ENCODE data around the gene HIGD1A.

The HIGD1A gene

GRCh38 chr3:42778644-42779043 is 25.6 kb downstream of the HIGD1A start:
- no peak overlapping the region for H3K4me3 ChIP-seq (ENCODE audit: low read depth, low read length)
- TF ChIP-seq CTCF (IDR thresholded peaks at IDR 0.05; ENCODE audit: low read depth, low read length): no peak

GRCh38 chr3:42773409-42773751 is 30.9 kb downstream of the HIGD1A start:
- TF ChIP-seq CTCF (IDR thresholded peaks at IDR 0.05; ENCODE audit: low read depth, low read length): no peak
- peak overlapping the region; percentile 56 for H3K4me3 ChIP-seq (ENCODE audit: low read depth, low read length)

GRCh38 chr3:42772670-42773408 is 31.5 kb downstream of the HIGD1A start, which contains the start of gene CCDC13:
CCDC13 (minus strand) TSS chr3:42773253; CDS start chr3:42758345, 14,908 bp downstream.
- peak within 1 kb of the TSS; percentile 56 for H3K4me3 ChIP-seq (ENCODE audit: low read depth, low read length)
- no peak for TF ChIP-seq CTCF (IDR thresholded peaks at IDR 0.05; ENCODE audit: low read depth, low read length)

GRCh38 chr3:42771271-42771670 is 33.0 kb downstream of the HIGD1A start:
- no peak for TF ChIP-seq CTCF (IDR thresholded peaks at IDR 0.05; ENCODE audit: low read depth, low read length)
- H3K4me3 ChIP-seq (ENCODE audit: low read depth, low read length): no peak overlapping the region

GRCh38 chr3:42769477-42770131 is 34.7 kb downstream of the HIGD1A start:
- H3K4me3 ChIP-seq (ENCODE audit: low read depth, low read length): no peak overlapping the region
- no peak for TF ChIP-seq CTCF (IDR thresholded peaks at IDR 0.05; ENCODE audit: low read depth, low read length)

- no peak overlapping the region for H3K4me3 ChIP-seq (ENCODE audit: low read depth, low read length)
- no peak for TF ChIP-seq CTCF (IDR thresholded peaks at IDR 0.05; ENCODE audit: low read depth, low read length)
Observed at GRCh38 chr3:42764561-42765295, 39.6 kb downstream of the HIGD1A start.

GRCh38 chr3:42764115-42764514 is 40.2 kb downstream of the HIGD1A start:
- TF ChIP-seq CTCF (IDR thresholded peaks at IDR 0.05; ENCODE audit: low read depth, low read length): no peak
- H3K4me3 ChIP-seq (ENCODE audit: low read depth, low read length): no peak overlapping the region

Measured in WI38 (cell line).